ENCODE data around the gene ZNF777. TPM values are rescaled to one million over a fixed set of nuclear protein-coding genes. Genes with fewer than 3 reads are reported as not detected.
A peak's percentile ranks its signal among the peaks of the same experiment; 100 is the strongest.

The ZNF777 gene
- polyA plus RNA-seq, 3 donors = 0.13 to 2.0 (median 0.25) TPM

DNA sequence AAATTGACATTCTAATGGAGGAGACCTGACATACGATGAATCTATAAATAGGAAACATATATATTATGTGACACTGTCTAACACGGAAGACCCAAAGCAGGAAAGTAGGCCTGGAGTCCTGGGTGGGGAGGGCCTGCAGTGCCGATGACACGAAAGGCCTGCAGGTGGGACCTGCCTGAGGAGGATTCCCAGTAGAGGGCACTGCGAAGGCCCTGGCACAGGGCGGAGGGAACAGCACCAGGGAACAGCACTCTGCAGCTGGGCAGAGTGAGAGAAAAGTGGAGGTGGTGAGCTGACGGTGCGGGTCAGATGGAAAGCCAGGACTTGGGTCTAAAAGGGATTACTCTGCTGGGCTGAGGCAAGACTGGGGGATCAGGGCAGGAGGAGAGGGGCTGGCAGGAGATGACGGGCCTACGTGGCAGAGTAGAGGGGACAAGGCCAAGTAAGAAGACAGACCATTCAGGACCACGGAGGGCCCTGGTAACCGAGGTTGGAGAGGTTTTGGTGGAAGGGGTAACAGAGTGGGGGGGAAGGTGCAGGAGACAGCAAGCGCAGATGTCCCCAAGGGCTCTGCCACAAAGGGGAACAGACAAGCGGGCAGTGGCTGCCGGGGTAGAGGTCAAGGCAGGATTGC lies 28.6 kb upstream of the ZNF777 start:
- no peak for DNase-seq
- H3K27ac Mint-ChIP-seq = peak overlapping the region in 4 of 7 donors; percentile 2 to 54 (median 40)
- Histone ChIP-seq H3K9ac (ENCODE audit: insufficient read depth, low read length, poor library complexity, severe bottlenecking) (no peak overlapping the region), H3K4me3 (replicated peaks in 1 of 3; ENCODE audit: low read depth in 2 of 3, low read length in 3 of 3) (no peak overlapping the region), H3K9me3 (replicated peaks in 1 of 2; ENCODE audit: control insufficient read depth in 1 of 2, insufficient read depth in 1 of 2, low read length in 2 of 2) (no peaks in the 10 kb centered on the region), H4K20me1 (ENCODE audit: insufficient read depth, low read length) (peaks cover 95% of the 10 kb centered on the region), H3K36me3 (replicated peaks in 1 of 2; ENCODE audit: control insufficient read depth in 1 of 2, insufficient read depth in 2 of 2, low read length in 2 of 2) (peaks cover 74 to 95% of the 10 kb centered on the region in 2 donors), H2AFZ (ENCODE audit: insufficient read depth, low read depth, low read length, poor library complexity, severe bottlenecking) (no peak overlapping the region), H3K27me3 (ENCODE audit: control insufficient read depth in 2 of 2, insufficient read depth in 2 of 2, low read length in 2 of 2) (no peaks in the 10 kb centered on the region), H3K79me2 (ENCODE audit: insufficient read depth, low read length) (peaks cover 10% of the 10 kb centered on the region), H3K27ac (ENCODE audit: low read depth in 1 of 2, low read length in 2 of 2) (no peak overlapping the region), H3K4me2 (replicated peaks; ENCODE audit: extremely low read depth, low read length, poor library complexity, severe bottlenecking) (no peak overlapping the region), H3K4me1 (ENCODE audit: control insufficient read depth in 1 of 2, insufficient read depth in 2 of 2, low read length in 2 of 2) (peaks cover 5 to 6% of the 10 kb centered on the region in 2 donors)
- WGBS (ENCODE audit: insufficient coverage) = 94% methylated on average over 14 of the region's 15 CpGs
- no peaks in the 10 kb centered on the region for H3K9me3 Mint-ChIP-seq
- H3K36me3 Mint-ChIP-seq = peaks cover 91 to 98% of the 10 kb centered on the region in 2 donors
- TF ChIP-seq, protein P1, sequence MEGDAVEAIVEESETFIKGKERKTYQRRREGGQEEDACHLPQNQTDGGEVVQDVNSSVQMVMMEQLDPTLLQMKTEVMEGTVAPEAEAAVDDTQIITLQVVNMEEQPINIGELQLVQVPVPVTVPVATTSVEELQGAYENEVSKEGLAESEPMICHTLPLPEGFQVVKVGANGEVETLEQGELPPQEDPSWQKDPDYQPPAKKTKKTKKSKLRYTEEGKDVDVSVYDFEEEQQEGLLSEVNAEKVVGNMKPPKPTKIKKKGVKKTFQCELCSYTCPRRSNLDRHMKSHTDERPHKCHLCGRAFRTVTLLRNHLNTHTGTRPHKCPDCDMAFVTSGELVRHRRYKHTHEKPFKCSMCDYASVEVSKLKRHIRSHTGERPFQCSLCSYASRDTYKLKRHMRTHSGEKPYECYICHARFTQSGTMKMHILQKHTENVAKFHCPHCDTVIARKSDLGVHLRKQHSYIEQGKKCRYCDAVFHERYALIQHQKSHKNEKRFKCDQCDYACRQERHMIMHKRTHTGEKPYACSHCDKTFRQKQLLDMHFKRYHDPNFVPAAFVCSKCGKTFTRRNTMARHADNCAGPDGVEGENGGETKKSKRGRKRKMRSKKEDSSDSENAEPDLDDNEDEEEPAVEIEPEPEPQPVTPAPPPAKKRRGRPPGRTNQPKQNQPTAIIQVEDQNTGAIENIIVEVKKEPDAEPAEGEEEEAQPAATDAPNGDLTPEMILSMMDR (IDR thresholded peaks at IDR 0.05) = no peak
- H3K27me3 Mint-ChIP-seq (ENCODE audit: low read depth in 3 of 3) = peaks cover 0 to 4% (median 2%) of the 10 kb centered on the region in 3 donors
- intact Hi-C loops (cut with micrococcal nuclease) = loop anchor here (10.0 kb wide), 2 partner anchors 285 to 1295 kb away; partner anchors contain the start of gene ZNF467 (in 1 of the 2)
- peaks cover 5% of the 10 kb centered on the region for H3K4me1 Mint-ChIP-seq
- H3K4me3 Mint-ChIP-seq = no peak overlapping the region

DNA sequence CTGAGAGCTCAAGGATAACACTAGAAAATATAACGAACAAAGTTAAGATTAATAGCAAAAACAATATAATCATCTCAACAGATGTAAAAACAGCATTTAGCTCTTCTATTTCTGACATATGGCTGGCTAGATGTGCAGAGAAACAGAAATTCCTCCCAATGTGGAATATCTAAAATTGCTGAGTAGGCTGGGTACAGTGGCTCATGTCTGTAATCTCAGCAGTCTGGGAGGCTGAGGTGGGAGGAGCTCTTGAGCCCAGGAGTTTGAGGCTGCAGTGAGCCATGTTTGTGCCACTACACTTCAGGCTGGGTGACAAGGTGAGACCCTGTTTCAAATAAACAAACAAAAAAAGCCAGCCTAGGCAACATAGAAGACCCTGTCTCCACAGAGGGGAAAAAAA lies 18.7 kb upstream of the ZNF777 start:
- Histone ChIP-seq H3K4me2 (replicated peaks; ENCODE audit: extremely low read depth, low read length, poor library complexity, severe bottlenecking) (no peak overlapping the region), H3K9me3 (replicated peaks in 1 of 2; ENCODE audit: control insufficient read depth in 1 of 2, insufficient read depth in 1 of 2, low read length in 2 of 2) (peaks cover 0 to 6% of the 10 kb centered on the region in 2 donors), H3K27me3 (ENCODE audit: control insufficient read depth in 2 of 2, insufficient read depth in 2 of 2, low read length in 2 of 2) (no peaks in the 10 kb centered on the region), H3K79me2 (ENCODE audit: insufficient read depth, low read length) (peaks cover 2% of the 10 kb centered on the region), H4K20me1 (ENCODE audit: insufficient read depth, low read length) (peaks cover 67% of the 10 kb centered on the region), H3K9ac (ENCODE audit: insufficient read depth, low read length, poor library complexity, severe bottlenecking) (no peak overlapping the region), H2AFZ (ENCODE audit: insufficient read depth, low read depth, low read length, poor library complexity, severe bottlenecking) (no peak overlapping the region), H3K36me3 (replicated peaks in 1 of 2; ENCODE audit: control insufficient read depth in 1 of 2, insufficient read depth in 2 of 2, low read length in 2 of 2) (peaks cover 73 to 92% of the 10 kb centered on the region in 2 donors), H3K4me1 (ENCODE audit: control insufficient read depth in 1 of 2, insufficient read depth in 2 of 2, low read length in 2 of 2) (no peaks in the 10 kb centered on the region), H3K4me3 (replicated peaks in 1 of 3; ENCODE audit: low read depth in 2 of 3, low read length in 3 of 3) (no peak overlapping the region), H3K27ac (ENCODE audit: low read depth in 1 of 2, low read length in 2 of 2) (no peak overlapping the region)
- Mint-ChIP-seq H3K36me3 (peaks cover 75 to 84% of the 10 kb centered on the region in 2 donors), H3K27me3 (ENCODE audit: low read depth in 3 of 3) (peaks cover 0 to 1% (median 0%) of the 10 kb centered on the region in 3 donors), H3K27ac (peak overlapping the region in 1 of 7 donors; percentile 2), H3K4me3 (no peak overlapping the region), H3K9me3 (peaks cover 2 to 9% (median 7%) of the 10 kb centered on the region in 7 donors), H3K4me1 (no peaks in the 10 kb centered on the region)
- intact Hi-C loops (cut with micrococcal nuclease) = no loop called here
- TF ChIP-seq, protein P1 (IDR thresholded peaks at IDR 0.05) = no peak
- no CpG with 5 or more reads among the region's 1 CpG for WGBS (ENCODE audit: insufficient coverage)
- no peak for DNase-seq
